GM12891 (cell line): ENCODE data around the gene CDH23.

Experiments
- PAX5 ChIP-seq: IDR thresholded peaks from 2 replicates; pipeline ENCODE4 v1.6.1; 2011; ENCODE audit warnings: low read length, moderate library complexity, mild to moderate bottlenecking; ENCODE audit not compliant: insufficient read depth, severe bottlenecking
- POLR2A ChIP-seq: IDR thresholded peaks from 2 replicates; pipeline ENCODE4 v1.6.1; 2011; ENCODE audit warnings: low read depth, low read length, control low read depth
- POLR2AphosphoS5 ChIP-seq: IDR thresholded peaks from 2 replicates; pipeline ENCODE4 v1.6.1; 2011; ENCODE audit warnings: low read depth, low read length, control low read depth
- POU2F2 ChIP-seq: IDR thresholded peaks from 2 replicates; pipeline ENCODE4 v1.6.1; 2011; ENCODE audit warnings: low read depth, mild to moderate bottlenecking, control low read depth, low read length, moderate library complexity
- SPI1 ChIP-seq: IDR thresholded peaks from 2 replicates; pipeline ENCODE4 v1.6.1; 2011; ENCODE audit warnings: low read depth, low read length, control low read depth
- TAF1 ChIP-seq: IDR thresholded peaks from 2 replicates; pipeline ENCODE4 v1.6.1; 2011; ENCODE audit warnings: low read depth, low read length, control low read depth

GRCh38 chr10:71555724-71556119 lies 159.0 kb downstream of the CDH23 start:
- no peak for TF ChIP-seq POLR2AphosphoS5
- TF ChIP-seq POLR2A: no peak
- no peak for TF ChIP-seq TAF1
- no peak for TF ChIP-seq POU2F2
- no peak for TF ChIP-seq SPI1
- TF ChIP-seq PAX5: no peak
